Upper lobe of right lung (tissue), 1 donor: ENCODE measurements around the gene SPARC. TPM values are rescaled to one million over a fixed set of nuclear protein-coding genes. Genes with fewer than 3 reads are reported as not detected.
"Not testable (repeated sequence)": the region's sequence is repeated elsewhere in the genome, so short reads cannot be mapped to it uniquely, and the experiment has no call there.

Experiments used
- ATAC-seq: fragments of 200-7000 bp; cut with Tn5 transposase; one replicate; pipeline ENCODE4 v1.9.1; 2020; ENCODE audit warnings: mild to moderate bottlenecking, moderate library complexity
- DNase-seq: peaks from one replicate; pipeline ENCODE4 v3.0.0-alpha.2; 2020
- H3K27ac ChIP-seq: fragments of 200-600 bp; one replicate; pipeline ENCODE4 v1.8.0; 2022
- H3K27me3 ChIP-seq: fragments of 200-600 bp; one replicate; pipeline ENCODE4 v1.8.0; 2022; ENCODE audit warnings: mild to moderate bottlenecking
- H3K36me3 ChIP-seq: fragments of 200-600 bp; one replicate; pipeline ENCODE4 v1.8.0; 2022
- H3K4me1 ChIP-seq: fragments of 200-600 bp; one replicate; pipeline ENCODE4 v1.8.0; 2022
- H3K4me3 ChIP-seq: fragments of 200-600 bp; one replicate; pipeline ENCODE4 v1.8.0; 2022; ENCODE audit warnings: mild to moderate bottlenecking
- H3K9me3 ChIP-seq: fragments of 200-600 bp; one replicate; pipeline ENCODE4 v1.8.0; 2022
- intact Hi-C: fragments of 100-400 bp; cut with DNase I; formaldehyde crosslinking; loops from one replicate; pipeline ENCODE4 v1.11.0; 2022
- total RNA-seq: library from RNA; stranded (reverse); fragmentation: NEBNext Ultra II Directional; extraction: Animal tissue kit (Norgen Biotek cat#: 25700); gene quantifications from one replicate; pipeline ENCODE4 v1.2.1, GENCODE V29; 2021
- TF ChIP-seq, protein P1 (sequence below): fragments of 200-600 bp; IDR thresholded peaks from one replicate; pipeline ENCODE4 v1.8.0; 2022; ENCODE audit warnings: antibody characterized with exemption
- donor health status: DM: no; HTN: yes; CAD: no; lungs with severe emphysema.

Gene SPARC
- total RNA-seq, 1 donor from 2014 or later, result 1,248 TPM

- Histone ChIP-seq H3K4me3 (no peak overlapping the region), H3K27me3 (no peaks in the 10 kb centered on the region), H3K36me3 (no peaks in the 10 kb centered on the region), H3K4me1 (peaks cover 5% of the 10 kb centered on the region), H3K9me3 (no peaks in the 10 kb centered on the region), H3K27ac (no peak overlapping the region)
- intact Hi-C loops, result no loop called here
- TF ChIP-seq, protein P1, sequence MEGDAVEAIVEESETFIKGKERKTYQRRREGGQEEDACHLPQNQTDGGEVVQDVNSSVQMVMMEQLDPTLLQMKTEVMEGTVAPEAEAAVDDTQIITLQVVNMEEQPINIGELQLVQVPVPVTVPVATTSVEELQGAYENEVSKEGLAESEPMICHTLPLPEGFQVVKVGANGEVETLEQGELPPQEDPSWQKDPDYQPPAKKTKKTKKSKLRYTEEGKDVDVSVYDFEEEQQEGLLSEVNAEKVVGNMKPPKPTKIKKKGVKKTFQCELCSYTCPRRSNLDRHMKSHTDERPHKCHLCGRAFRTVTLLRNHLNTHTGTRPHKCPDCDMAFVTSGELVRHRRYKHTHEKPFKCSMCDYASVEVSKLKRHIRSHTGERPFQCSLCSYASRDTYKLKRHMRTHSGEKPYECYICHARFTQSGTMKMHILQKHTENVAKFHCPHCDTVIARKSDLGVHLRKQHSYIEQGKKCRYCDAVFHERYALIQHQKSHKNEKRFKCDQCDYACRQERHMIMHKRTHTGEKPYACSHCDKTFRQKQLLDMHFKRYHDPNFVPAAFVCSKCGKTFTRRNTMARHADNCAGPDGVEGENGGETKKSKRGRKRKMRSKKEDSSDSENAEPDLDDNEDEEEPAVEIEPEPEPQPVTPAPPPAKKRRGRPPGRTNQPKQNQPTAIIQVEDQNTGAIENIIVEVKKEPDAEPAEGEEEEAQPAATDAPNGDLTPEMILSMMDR, result no peak
- ATAC-seq (no peak), DNase-seq (no peak)
Measured at GRCh38 chr5:151694035-151694485, 7.3 kb upstream of the SPARC start.

DNA sequence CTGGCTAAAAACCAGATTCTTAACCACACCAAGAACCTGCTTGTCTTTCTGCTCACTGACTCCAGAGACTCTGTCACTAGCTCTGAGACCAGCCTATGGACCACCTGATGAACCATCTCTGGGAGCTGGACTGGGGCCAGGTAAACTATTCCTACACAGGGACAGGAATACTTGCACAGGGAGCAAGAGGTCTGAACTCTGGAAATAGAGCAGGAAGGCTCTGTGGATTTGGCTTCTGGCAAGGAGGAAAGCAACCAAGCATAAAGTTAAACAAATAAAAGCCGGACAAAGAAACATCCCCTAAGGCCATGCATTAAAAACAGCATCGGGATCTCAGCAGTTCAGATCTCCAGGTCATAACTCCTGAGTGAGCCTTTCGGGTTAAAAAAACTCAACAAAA is 5.6 kb upstream of the SPARC start:
- no peak overlapping the region for H3K27ac ChIP-seq
- intact Hi-C loops, result no loop called here
- TF ChIP-seq, protein P1, result no peak

GRCh38 chr5:151691706-151692105 is 5.0 kb upstream of the SPARC start:
- no peak overlapping the region for H3K4me3 ChIP-seq
- DNase-seq (no peak), ATAC-seq (no peak)
- peaks cover 10% of the 10 kb centered on the region for H3K4me1 ChIP-seq
- H3K36me3 ChIP-seq, result no peaks in the 10 kb centered on the region
- no peaks in the 10 kb centered on the region for H3K27me3 ChIP-seq
- no peaks in the 10 kb centered on the region for H3K9me3 ChIP-seq
- intact Hi-C loops, result no loop called here
- H3K27ac ChIP-seq, result no peak overlapping the region
- TF ChIP-seq, protein P1, result no peak

More for the DNA sequence above, 5.6 kb upstream of the SPARC start:
- H3K4me3 ChIP-seq, result no peak overlapping the region
- peaks cover 7% of the 10 kb centered on the region for H3K4me1 ChIP-seq
- H3K9me3 ChIP-seq, result no peaks in the 10 kb centered on the region
- no peaks in the 10 kb centered on the region for H3K27me3 ChIP-seq
- no peaks in the 10 kb centered on the region for H3K36me3 ChIP-seq
- no peak for DNase-seq
- no peak for ATAC-seq

DNA sequence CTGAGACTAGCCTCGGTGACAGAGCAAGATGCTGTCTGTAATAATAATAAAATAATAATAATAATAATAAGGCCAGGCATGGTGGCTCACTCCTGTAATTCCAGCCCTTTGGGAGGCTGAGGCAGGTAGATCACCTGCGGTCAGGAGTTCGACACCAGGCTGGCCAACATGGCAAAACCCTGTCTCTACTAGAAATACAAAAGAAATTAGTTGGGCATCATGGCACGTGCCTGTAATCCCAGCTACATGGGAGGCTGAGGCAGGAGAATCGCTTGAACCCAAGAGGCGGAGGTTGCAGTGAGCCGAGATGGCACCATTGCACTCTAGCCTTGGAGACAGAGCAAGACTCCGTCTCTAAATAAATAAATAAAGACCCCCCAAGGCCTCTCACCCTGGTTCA is 2.9 kb upstream of the SPARC start:
- H3K9me3 ChIP-seq, H3K36me3 ChIP-seq, H3K4me3 ChIP-seq, DNase-seq, ATAC-seq, intact Hi-C loops, H3K27ac ChIP-seq, H3K27me3 ChIP-seq: not testable (repeated sequence)
- H3K4me1 ChIP-seq, result peaks cover 10% of the 10 kb centered on the region

- H3K27ac ChIP-seq, result peak overlapping the region; percentile 90
Measured at GRCh38 chr5:151688436-151688835, 1.7 kb upstream of the SPARC start.

DNA sequence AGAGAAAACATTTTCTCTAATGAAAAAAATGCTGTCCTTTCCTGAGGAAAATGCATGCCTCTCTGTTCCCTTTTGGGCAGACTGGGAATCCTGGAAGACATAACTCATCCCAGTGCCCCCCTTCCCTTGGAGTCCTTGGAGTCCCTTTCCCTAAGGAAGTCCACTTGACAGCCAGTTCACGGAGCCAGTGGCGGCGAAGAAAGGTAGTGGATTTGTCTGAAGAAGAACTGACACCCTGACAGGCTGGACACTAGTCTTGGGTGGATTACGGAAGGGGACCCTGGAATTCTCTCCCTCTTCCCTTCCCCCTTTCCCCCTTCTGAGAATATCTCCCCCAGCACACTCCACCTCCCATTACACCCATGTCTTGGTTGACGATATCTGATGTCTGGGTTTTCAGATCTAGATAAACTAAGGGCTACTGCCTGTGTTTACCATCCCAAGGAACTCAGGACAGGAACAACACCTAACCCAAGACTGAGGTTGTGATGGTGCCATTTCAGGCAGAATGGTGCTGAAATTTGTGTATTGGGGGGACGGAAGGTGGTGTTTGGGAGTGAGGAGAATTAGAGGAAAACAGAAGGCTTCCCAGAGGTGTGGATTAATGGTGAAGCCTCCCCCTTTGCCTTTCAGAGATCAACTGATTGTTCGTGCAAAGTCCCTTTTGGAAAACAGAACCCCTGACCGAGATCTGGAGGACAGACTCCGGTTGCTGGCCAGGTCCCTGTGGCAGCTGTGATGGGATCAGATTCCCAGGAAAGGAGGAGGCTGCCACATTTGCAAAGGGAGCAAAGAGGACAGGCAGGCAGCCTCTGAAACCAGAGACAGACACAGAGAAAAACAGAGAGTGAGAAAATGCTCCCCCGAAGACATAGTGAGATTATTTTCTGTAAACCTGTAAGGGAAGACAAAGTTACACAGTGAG is 704 bp downstream of the SPARC start:
- H3K9me3 ChIP-seq, result no peaks in the 10 kb centered on the region
- intact Hi-C loops, result no loop called here
- DNase-seq (no peak), ATAC-seq (no peak)
- TF ChIP-seq, protein P1, result no peak
- peak overlapping the region; percentile 62 for H3K4me3 ChIP-seq
- H3K36me3 ChIP-seq, result peaks cover 7% of the 10 kb centered on the region
- peaks cover 44% of the 10 kb centered on the region for H3K4me1 ChIP-seq
- peak overlapping the region; percentile 90 for H3K27ac ChIP-seq
- no peaks in the 10 kb centered on the region for H3K27me3 ChIP-seq

More at GRCh38 chr5:151688436-151688835, 1.7 kb upstream of the SPARC start:
- DNase-seq (no peak), ATAC-seq (no peak)
- Histone ChIP-seq H3K9me3 (no peaks in the 10 kb centered on the region), H3K4me3 (no peak overlapping the region), H3K36me3 (no peaks in the 10 kb centered on the region), H3K27me3 (no peaks in the 10 kb centered on the region), H3K4me1 (peaks cover 21% of the 10 kb centered on the region)
- intact Hi-C loops, result no loop called here
- TF ChIP-seq, protein P1, result no peak
